Activated naive CD8-positive, alpha-beta T cell (primary cell): Measurements from ENCODE around the gene TBCA.
A peak's percentile ranks its signal among the peaks of the same experiment; 100 is the strongest.

Experiments
- H3K27ac Mint-ChIP-seq: one replicate; pipeline ENCODE4 v1.8.0; 2021; ENCODE audit warnings: mixed read lengths
- H3K27me3 Mint-ChIP-seq: one replicate; pipeline ENCODE4 v1.8.0; 2021; ENCODE audit warnings: mixed read lengths
- H3K36me3 Mint-ChIP-seq: one replicate; pipeline ENCODE4 v1.8.0; 2021; ENCODE audit warnings: mixed read lengths
- H3K4me1 Mint-ChIP-seq: one replicate; pipeline ENCODE4 v1.8.0; 2021; ENCODE audit warnings: low read depth, mixed read lengths
- H3K4me3 Mint-ChIP-seq: one replicate; pipeline ENCODE4 v1.8.0; 2021; ENCODE audit warnings: mild to moderate bottlenecking, mixed read lengths
- H3K9me3 Mint-ChIP-seq: one replicate; pipeline ENCODE4 v1.8.0; 2021; ENCODE audit warnings: low read depth, mixed read lengths

Gene TBCA

GRCh38 chr5:77778398-77778797 lies 2.3 kb upstream of the TBCA start:
- Mint-ChIP-seq H3K27ac (no peak overlapping the region), H3K27me3 (no peaks in the 10 kb centered on the region), H3K36me3 (peaks cover 6% of the 10 kb centered on the region), H3K4me1 (peaks cover 29% of the 10 kb centered on the region), H3K4me3 (no peak overlapping the region), H3K9me3 (no peaks in the 10 kb centered on the region)

- H3K4me3 Mint-ChIP-seq = no peak overlapping the region
- H3K27ac Mint-ChIP-seq = no peak overlapping the region
- peaks cover 34% of the 10 kb centered on the region for H3K4me1 Mint-ChIP-seq
- H3K9me3 Mint-ChIP-seq = no peaks in the 10 kb centered on the region
- H3K36me3 Mint-ChIP-seq = peaks cover 7% of the 10 kb centered on the region
- no peaks in the 10 kb centered on the region for H3K27me3 Mint-ChIP-seq
Observed at GRCh38 chr5:77777911-77778310, 1.8 kb upstream of the TBCA start.

- Mint-ChIP-seq H3K9me3 (no peaks in the 10 kb centered on the region), H3K27ac (peak overlapping the region; percentile 55), H3K27me3 (no peaks in the 10 kb centered on the region), H3K4me3 (peak overlapping the region; percentile 38), H3K4me1 (peaks cover 37% of the 10 kb centered on the region), H3K36me3 (peaks cover 8% of the 10 kb centered on the region)
Observed at GRCh38 chr5:77777281-77777892, 1.2 kb upstream of the TBCA start.

GRCh38 chr5:77776554-77777206 lies 541 bp upstream of the TBCA start:
- peak overlapping the region; percentile 92 for H3K4me3 Mint-ChIP-seq
- H3K9me3 Mint-ChIP-seq = no peaks in the 10 kb centered on the region
- peak overlapping the region; percentile 98 for H3K27ac Mint-ChIP-seq
- no peaks in the 10 kb centered on the region for H3K27me3 Mint-ChIP-seq
- peaks cover 41% of the 10 kb centered on the region for H3K4me1 Mint-ChIP-seq
- peaks cover 10% of the 10 kb centered on the region for H3K36me3 Mint-ChIP-seq

GRCh38 chr5:77774981-77775789 lies 954 bp downstream of the TBCA start:
- Mint-ChIP-seq H3K9me3 (no peaks in the 10 kb centered on the region), H3K4me1 (peaks cover 54% of the 10 kb centered on the region), H3K36me3 (peaks cover 16% of the 10 kb centered on the region), H3K27ac (peak overlapping the region; percentile 98), H3K4me3 (peak overlapping the region; percentile 94), H3K27me3 (no peaks in the 10 kb centered on the region)

GRCh38 chr5:77773734-77774280 lies 2.3 kb downstream of the TBCA start:
- Mint-ChIP-seq H3K36me3 (peaks cover 19% of the 10 kb centered on the region), H3K27ac (peak overlapping the region; percentile 98), H3K9me3 (no peaks in the 10 kb centered on the region), H3K27me3 (no peaks in the 10 kb centered on the region), H3K4me3 (peak overlapping the region; percentile 73), H3K4me1 (peaks cover 64% of the 10 kb centered on the region)

GRCh38 chr5:77772729-77773128 lies 3.4 kb downstream of the TBCA start:
- peaks cover 20% of the 10 kb centered on the region for H3K36me3 Mint-ChIP-seq
- peaks cover 70% of the 10 kb centered on the region for H3K4me1 Mint-ChIP-seq
- no peak overlapping the region for H3K27ac Mint-ChIP-seq
- peak overlapping the region; percentile 73 for H3K4me3 Mint-ChIP-seq
- no peaks in the 10 kb centered on the region for H3K27me3 Mint-ChIP-seq
- no peaks in the 10 kb centered on the region for H3K9me3 Mint-ChIP-seq

- peak overlapping the region; percentile 27 for H3K4me3 Mint-ChIP-seq
- no peaks in the 10 kb centered on the region for H3K27me3 Mint-ChIP-seq
- H3K9me3 Mint-ChIP-seq = no peaks in the 10 kb centered on the region
- H3K27ac Mint-ChIP-seq = peak overlapping the region; percentile 59
- H3K4me1 Mint-ChIP-seq = peaks cover 73% of the 10 kb centered on the region
- H3K36me3 Mint-ChIP-seq = peaks cover 26% of the 10 kb centered on the region
Observed at GRCh38 chr5:77771452-77771851, 4.7 kb downstream of the TBCA start.

- no peak overlapping the region for H3K27ac Mint-ChIP-seq
- no peaks in the 10 kb centered on the region for H3K27me3 Mint-ChIP-seq
- H3K4me3 Mint-ChIP-seq = no peak overlapping the region
- no peaks in the 10 kb centered on the region for H3K9me3 Mint-ChIP-seq
- H3K36me3 Mint-ChIP-seq = peaks cover 30% of the 10 kb centered on the region
- H3K4me1 Mint-ChIP-seq = peaks cover 76% of the 10 kb centered on the region
Observed at GRCh38 chr5:77770293-77771005, 5.7 kb downstream of the TBCA start.

GRCh38 chr5:77768978-77769377 lies 7.2 kb downstream of the TBCA start:
- Mint-ChIP-seq H3K4me3 (no peak overlapping the region), H3K4me1 (peaks cover 67% of the 10 kb centered on the region), H3K27ac (peak overlapping the region; percentile 54), H3K27me3 (no peaks in the 10 kb centered on the region), H3K36me3 (peaks cover 25% of the 10 kb centered on the region), H3K9me3 (no peaks in the 10 kb centered on the region)

- no peak overlapping the region for H3K4me3 Mint-ChIP-seq
- peaks cover 27% of the 10 kb centered on the region for H3K36me3 Mint-ChIP-seq
- H3K27me3 Mint-ChIP-seq = no peaks in the 10 kb centered on the region
- no peak overlapping the region for H3K27ac Mint-ChIP-seq
- peaks cover 59% of the 10 kb centered on the region for H3K4me1 Mint-ChIP-seq
- H3K9me3 Mint-ChIP-seq = no peaks in the 10 kb centered on the region
Observed at GRCh38 chr5:77767301-77767700, 8.8 kb downstream of the TBCA start.

- Mint-ChIP-seq H3K36me3 (peaks cover 29% of the 10 kb centered on the region), H3K4me1 (peaks cover 43% of the 10 kb centered on the region)
Observed at GRCh38 chr5:77761606-77762005, 14.5 kb downstream of the TBCA start.

GRCh38 chr5:77758141-77758938 lies 17.8 kb downstream of the TBCA start:
- Mint-ChIP-seq H3K27me3 (no peaks in the 10 kb centered on the region), H3K36me3 (peaks cover 26% of the 10 kb centered on the region), H3K9me3 (no peaks in the 10 kb centered on the region), H3K27ac (no peak overlapping the region), H3K4me3 (no peak overlapping the region), H3K4me1 (peaks cover 49% of the 10 kb centered on the region)

More at GRCh38 chr5:77761606-77762005, 14.5 kb downstream of the TBCA start:
- Mint-ChIP-seq H3K27ac (no peak overlapping the region), H3K9me3 (no peaks in the 10 kb centered on the region), H3K4me3 (no peak overlapping the region), H3K27me3 (no peaks in the 10 kb centered on the region)
